Kidney epithelial cell (primary cell): Measurements from ENCODE around the gene IL22. TPM values are rescaled to one million over a fixed set of nuclear protein-coding genes. Genes with fewer than 3 reads are reported as not detected.
"Not testable (repeated sequence)": the region's sequence is repeated elsewhere in the genome, so short reads cannot be mapped to it uniquely, and the experiment has no call there.

Experiments
- DNase-seq: peaks from one replicate; pipeline ENCODE4 v3.0.0-alpha.2; 2010; ENCODE audit warnings: low read depth
- H3K27me3 ChIP-seq: 2 replicates; pipeline ENCODE4 v1.6.0; 2011; ENCODE audit warnings: low read length; ENCODE audit not compliant: control insufficient read depth, insufficient read depth
- H3K36me3 ChIP-seq: 2 replicates; pipeline ENCODE4 v1.5.1; 2011; ENCODE audit warnings: low read length; ENCODE audit not compliant: control insufficient read depth, insufficient read depth
- H3K4me3 ChIP-seq: 2 replicates; pipeline ENCODE4 v1.5.1; 2011; ENCODE audit warnings: low read depth, mild to moderate bottlenecking, control low read depth, low read length
- total RNA-seq: library from RNA; depleted of rRNA; stranded (reverse); fragments of >200 nt; gene quantifications from 2 replicates; pipeline ENCODE4 v1.2.3, GENCODE V29; 2015
- TF ChIP-seq, protein P1 (sequence below): IDR thresholded peaks from 2 replicates; pipeline ENCODE4 v1.5.1; 2011; ENCODE audit warnings: mild to moderate bottlenecking, moderate library complexity, low read length, control low read depth, inconsistent platforms; ENCODE audit not compliant: insufficient read depth, poor library complexity, severe bottlenecking

The IL22 gene
- total RNA-seq, 1 donor from 2014 or later, result not detected

DNA sequence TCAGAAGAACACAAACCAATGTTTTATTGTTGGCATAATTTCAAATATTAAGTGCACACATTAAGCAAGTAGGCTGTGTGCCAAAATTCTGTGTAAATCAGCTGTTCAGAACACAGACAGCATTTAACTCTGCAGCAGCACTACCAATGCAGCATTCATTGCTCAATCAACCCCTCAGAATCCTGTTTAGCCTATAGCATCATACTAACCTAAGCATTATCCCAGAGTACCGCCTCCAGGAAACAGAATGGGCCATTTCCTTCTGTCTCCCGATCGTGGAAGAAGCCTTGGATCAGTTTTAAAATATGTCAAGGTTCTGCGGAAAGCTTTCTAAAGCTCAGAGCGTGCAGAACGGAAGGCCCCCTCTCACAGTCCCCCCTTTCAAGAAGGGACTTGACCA lies 31.1 kb downstream of the IL22 start:
- no peaks in the 10 kb centered on the region for H3K36me3 ChIP-seq
- no peak for DNase-seq
- no peaks in the 10 kb centered on the region for H3K27me3 ChIP-seq
- no peak overlapping the region for H3K4me3 ChIP-seq
- TF ChIP-seq, protein P1, sequence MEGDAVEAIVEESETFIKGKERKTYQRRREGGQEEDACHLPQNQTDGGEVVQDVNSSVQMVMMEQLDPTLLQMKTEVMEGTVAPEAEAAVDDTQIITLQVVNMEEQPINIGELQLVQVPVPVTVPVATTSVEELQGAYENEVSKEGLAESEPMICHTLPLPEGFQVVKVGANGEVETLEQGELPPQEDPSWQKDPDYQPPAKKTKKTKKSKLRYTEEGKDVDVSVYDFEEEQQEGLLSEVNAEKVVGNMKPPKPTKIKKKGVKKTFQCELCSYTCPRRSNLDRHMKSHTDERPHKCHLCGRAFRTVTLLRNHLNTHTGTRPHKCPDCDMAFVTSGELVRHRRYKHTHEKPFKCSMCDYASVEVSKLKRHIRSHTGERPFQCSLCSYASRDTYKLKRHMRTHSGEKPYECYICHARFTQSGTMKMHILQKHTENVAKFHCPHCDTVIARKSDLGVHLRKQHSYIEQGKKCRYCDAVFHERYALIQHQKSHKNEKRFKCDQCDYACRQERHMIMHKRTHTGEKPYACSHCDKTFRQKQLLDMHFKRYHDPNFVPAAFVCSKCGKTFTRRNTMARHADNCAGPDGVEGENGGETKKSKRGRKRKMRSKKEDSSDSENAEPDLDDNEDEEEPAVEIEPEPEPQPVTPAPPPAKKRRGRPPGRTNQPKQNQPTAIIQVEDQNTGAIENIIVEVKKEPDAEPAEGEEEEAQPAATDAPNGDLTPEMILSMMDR, result no peak

DNA sequence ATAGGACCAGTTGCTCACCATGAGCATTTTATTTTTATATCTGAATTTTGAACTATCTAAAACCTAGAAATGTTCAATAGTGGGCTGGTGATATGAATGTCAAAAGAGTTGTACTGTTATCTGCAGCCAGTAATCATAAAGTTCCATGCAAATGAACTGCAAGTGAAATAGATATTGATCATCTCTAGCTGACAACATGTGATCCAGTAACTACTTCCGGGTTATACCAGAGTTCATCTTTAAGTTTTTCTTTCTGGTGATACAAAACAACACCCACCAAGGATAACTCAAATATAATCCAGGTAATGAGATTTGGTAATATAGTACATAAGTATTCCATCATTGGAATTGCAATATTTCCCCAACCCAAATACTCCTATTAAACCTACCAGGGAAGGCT lies 31.9 kb downstream of the IL22 start:
- TF ChIP-seq, protein P1, result no peak
- Histone ChIP-seq H3K4me3 (no peak overlapping the region), H3K36me3 (no peaks in the 10 kb centered on the region), H3K27me3 (no peaks in the 10 kb centered on the region)
- DNase-seq, result no peak

DNA sequence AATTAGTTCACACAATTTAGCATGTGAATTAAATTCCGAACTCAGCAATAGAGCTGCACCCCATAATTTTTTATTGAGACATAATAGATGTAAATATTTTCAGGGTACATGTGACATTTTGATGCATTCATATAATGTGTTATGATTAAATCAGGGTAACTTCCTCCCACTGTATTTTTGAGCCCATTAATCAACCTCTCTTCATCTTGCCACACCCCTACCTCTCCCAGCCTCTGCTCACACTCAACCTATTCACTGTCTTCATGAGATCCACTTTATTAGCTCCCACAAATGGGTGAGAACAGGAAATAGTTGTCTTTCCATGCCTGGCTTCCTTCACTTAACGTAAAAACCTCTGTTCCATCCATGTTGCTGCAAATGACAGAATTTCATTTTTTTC lies 42.5 kb downstream of the IL22 start:
- Histone ChIP-seq H3K4me3 (no peak overlapping the region), H3K36me3 (no peaks in the 10 kb centered on the region), H3K27me3 (no peaks in the 10 kb centered on the region)
- TF ChIP-seq, protein P1, result no peak
- no peak for DNase-seq

DNA sequence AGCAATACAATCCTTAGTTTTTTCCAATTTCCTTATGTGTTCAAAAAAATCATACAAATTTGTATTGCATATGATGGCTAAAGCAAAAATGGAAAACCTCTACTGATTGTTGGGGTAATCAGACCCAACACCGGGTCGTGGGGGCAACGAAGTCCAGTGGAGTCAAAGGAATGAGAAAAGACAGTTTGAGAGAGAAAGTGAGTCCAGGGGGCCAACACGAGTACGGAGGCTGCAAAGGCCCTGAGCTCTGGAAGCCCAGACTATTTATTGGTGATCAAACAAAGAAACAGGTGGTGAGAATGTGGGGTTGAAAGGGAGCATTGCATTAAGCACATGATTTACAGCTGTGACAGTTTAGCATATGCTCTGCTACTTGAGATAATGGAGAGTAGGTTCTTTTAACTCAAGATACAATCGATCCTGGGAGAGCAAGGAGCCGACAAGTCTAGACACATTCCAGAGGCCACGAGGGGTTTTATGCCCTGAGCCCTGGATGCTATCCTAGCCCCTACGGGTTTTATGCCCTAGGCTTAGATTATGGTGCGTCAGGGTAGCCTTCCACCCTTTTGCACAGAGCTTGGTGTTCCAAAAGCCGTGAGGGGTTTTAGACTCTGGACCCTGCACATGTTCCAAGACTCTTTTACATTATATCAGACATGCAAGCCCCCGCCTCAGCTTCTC lies 44.2 kb downstream of the IL22 start:
- DNase-seq, H3K36me3 ChIP-seq, H3K27me3 ChIP-seq, H3K4me3 ChIP-seq: not testable (repeated sequence)

DNA sequence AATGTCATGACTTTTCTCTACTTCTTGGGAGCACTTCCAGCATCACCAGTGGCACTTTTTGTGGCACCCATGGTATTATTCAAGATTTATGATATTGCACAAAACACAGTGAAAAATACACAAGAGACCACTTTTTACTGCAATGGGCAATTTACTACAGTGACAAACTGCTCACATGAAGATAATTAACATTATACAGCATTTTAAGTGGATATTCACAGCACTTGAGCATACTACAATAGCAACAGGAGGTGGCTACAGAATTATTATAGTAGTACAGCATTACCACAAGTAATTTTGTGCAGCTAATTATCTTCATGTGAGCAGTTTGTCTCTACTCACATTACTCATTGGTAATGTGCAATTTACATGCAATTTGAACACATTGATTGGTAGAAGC lies 46.1 kb downstream of the IL22 start:
- no peaks in the 10 kb centered on the region for H3K27me3 ChIP-seq
- DNase-seq, result no peak
- TF ChIP-seq, protein P1, result no peak

DNA sequence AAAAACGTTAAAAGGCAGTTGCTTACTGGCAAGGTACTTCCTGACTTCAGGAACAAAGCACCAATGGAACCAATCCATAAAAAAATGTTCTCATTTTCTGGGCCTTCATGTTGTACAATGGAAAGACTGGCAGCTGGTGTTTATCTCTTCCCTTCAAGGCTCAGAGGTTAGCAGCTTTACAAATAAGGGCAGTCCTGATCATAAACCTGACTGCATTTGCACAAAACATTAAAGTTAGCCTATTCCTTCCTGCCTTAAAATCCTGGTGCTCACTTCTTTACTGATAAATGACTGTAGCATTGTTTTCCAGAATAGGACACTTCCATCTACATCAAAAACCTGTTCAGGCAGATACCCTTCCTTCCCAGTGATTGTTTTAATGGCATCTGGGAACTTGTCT lies 47.0 kb downstream of the IL22 start:
- TF ChIP-seq, protein P1, result no peak
- H3K4me3 ChIP-seq, result no peak overlapping the region
- no peaks in the 10 kb centered on the region for H3K27me3 ChIP-seq
- no peaks in the 10 kb centered on the region for H3K36me3 ChIP-seq
- no peak for DNase-seq

More for the DNA sequence above, 46.1 kb downstream of the IL22 start:
- H3K36me3 ChIP-seq, result no peaks in the 10 kb centered on the region
- no peak overlapping the region for H3K4me3 ChIP-seq
